ENCODE data around the gene OR51M1.
"Not testable (repeated sequence)": the region's sequence is repeated elsewhere in the genome, so short reads cannot be mapped to it uniquely, and the experiment has no call there.

The OR51M1 gene

DNA sequence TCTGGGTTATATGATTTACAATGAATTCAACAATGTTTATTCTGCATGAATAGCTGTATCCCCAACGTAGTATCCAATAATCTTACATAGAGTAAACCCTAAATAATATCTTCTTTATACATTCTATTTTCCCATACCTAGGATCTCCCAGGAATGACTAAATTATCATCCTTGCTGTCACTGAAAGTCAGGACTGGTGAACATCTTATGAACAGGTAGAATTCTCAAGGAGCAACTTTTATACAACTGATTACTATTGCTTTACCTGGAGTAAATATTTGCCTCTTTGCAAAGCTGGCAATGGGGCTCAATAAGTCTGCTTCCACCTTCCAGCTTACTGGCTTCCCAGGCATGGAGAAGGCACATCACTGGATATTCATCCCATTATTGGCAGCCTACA lies 32.4 kb upstream of the OR51M1 start, which contains the start of gene OR51B6 (continued):
- no peak for TF ChIP-seq ZFP41 (tag by site-specific recombination; IDR thresholded peaks at IDR 0.05; ENCODE audit: borderline replicate concordance)
- no peak for TF ChIP-seq ZNF138 (tag by site-specific recombination; IDR thresholded peaks at IDR 0.05; ENCODE audit: borderline replicate concordance)
- TF ChIP-seq, protein P1, sequence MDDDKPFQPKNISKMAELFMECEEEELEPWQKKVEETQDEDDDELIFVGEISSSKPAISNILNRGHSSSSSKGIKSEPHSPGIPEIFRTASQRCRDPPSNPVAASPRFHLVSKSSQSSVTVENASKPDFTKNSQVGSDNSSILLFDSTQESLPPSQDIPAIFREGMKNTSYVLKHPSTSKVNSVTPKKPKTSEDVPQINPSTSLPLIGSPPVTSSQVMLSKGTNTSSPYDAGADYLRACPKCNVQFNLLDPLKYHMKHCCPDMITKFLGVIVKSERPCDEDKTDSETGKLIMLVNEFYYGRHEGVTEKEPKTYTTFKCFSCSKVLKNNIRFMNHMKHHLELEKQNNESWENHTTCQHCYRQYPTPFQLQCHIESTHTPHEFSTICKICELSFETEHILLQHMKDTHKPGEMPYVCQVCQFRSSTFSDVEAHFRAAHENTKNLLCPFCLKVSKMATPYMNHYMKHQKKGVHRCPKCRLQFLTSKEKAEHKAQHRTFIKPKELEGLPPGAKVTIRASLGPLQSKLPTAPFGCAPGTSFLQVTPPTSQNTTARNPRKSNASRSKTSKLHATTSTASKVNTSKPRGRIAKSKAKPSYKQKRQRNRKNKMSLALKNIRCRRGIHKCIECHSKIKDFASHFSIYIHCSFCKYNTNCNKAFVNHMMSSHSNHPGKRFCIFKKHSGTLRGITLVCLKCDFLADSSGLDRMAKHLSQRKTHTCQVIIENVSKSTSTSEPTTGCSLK (tag by site-specific recombination; IDR thresholded peaks at IDR 0.05) = no peak
- TF ChIP-seq ZNF16 (tag by site-specific recombination; IDR thresholded peaks at IDR 0.05; ENCODE audit: low read depth) = no peak
- no peak for TF ChIP-seq ZNF157 (tag by site-specific recombination; IDR thresholded peaks at IDR 0.05)

- CTCF ChIA-PET; POLR2A ChIA-PET; H3K27ac ChIP-seq (ENCODE audit: extremely low read depth, low read depth, low read length); H3K36me3 ChIP-seq (ENCODE audit: control insufficient read depth in 2 of 2, insufficient read depth in 1 of 2, low read length in 2 of 2); H3K4me3 ChIP-seq (ENCODE audit: low read depth, low read length); H3K9me3 ChIP-seq (ENCODE audit: control insufficient read depth, insufficient read depth, low read depth, low read length); H3K4me1 ChIP-seq (ENCODE audit: control insufficient read depth, insufficient read depth, low read length): not testable (repeated sequence)
These were observed 27.6 kb upstream of the OR51M1 start for GRCh38 chr11:5356031-5356430.

GRCh38 chr11:5362017-5362625 lies 21.5 kb upstream of the OR51M1 start:
- POLR2A ChIA-PET = no interaction called here
- no peak overlapping the region for H3K4me3 ChIP-seq (ENCODE audit: low read depth, low read length)
- H3K4me1 ChIP-seq (ENCODE audit: control insufficient read depth, insufficient read depth, low read length) = no peaks in the 10 kb centered on the region
- H3K36me3 ChIP-seq (ENCODE audit: control insufficient read depth in 2 of 2, insufficient read depth in 1 of 2, low read length in 2 of 2) = no peaks in the 10 kb centered on the region
- H3K27ac ChIP-seq (ENCODE audit: extremely low read depth, low read depth, low read length) = no peak overlapping the region
- no peaks in the 10 kb centered on the region for H3K9me3 ChIP-seq (ENCODE audit: control insufficient read depth, insufficient read depth, low read depth, low read length)
- CTCF ChIA-PET = no interaction called here
- TF ChIP-seq SP7 (tag by site-specific recombination; IDR thresholded peaks at IDR 0.05) = no peak
- TF ChIP-seq ZNF169 (tag by site-specific recombination; IDR thresholded peaks at IDR 0.05) = no peak
- TF ChIP-seq ZNF488 (tag by site-specific recombination; IDR thresholded peaks at IDR 0.05) = no peak
- no peak for TF ChIP-seq MYNN (tag by site-specific recombination; IDR thresholded peaks at IDR 0.05; ENCODE audit: borderline replicate concordance)
- TF ChIP-seq PRDM10 (tag by site-specific recombination; IDR thresholded peaks at IDR 0.05) = no peak
- no peak for TF ChIP-seq ZNF274 (IDR thresholded peaks at IDR 0.05; ENCODE audit: low read length)
- no peak for TF ChIP-seq ZNF274 (tag by site-specific recombination; IDR thresholded peaks at IDR 0.05; ENCODE audit: borderline replicate concordance)
- no peak for TF ChIP-seq ZNF530 (tag by site-specific recombination; IDR thresholded peaks at IDR 0.05; ENCODE audit: low read depth)
- no peak for TF ChIP-seq ZSCAN23 (tag by site-specific recombination; IDR thresholded peaks at IDR 0.05)
- no peak for TF ChIP-seq ZBTB1 (tag by site-specific recombination; IDR thresholded peaks at IDR 0.05)
- TF ChIP-seq ZNF692 (tag by site-specific recombination; IDR thresholded peaks at IDR 0.05) = no peak
- TF ChIP-seq, protein P2, sequence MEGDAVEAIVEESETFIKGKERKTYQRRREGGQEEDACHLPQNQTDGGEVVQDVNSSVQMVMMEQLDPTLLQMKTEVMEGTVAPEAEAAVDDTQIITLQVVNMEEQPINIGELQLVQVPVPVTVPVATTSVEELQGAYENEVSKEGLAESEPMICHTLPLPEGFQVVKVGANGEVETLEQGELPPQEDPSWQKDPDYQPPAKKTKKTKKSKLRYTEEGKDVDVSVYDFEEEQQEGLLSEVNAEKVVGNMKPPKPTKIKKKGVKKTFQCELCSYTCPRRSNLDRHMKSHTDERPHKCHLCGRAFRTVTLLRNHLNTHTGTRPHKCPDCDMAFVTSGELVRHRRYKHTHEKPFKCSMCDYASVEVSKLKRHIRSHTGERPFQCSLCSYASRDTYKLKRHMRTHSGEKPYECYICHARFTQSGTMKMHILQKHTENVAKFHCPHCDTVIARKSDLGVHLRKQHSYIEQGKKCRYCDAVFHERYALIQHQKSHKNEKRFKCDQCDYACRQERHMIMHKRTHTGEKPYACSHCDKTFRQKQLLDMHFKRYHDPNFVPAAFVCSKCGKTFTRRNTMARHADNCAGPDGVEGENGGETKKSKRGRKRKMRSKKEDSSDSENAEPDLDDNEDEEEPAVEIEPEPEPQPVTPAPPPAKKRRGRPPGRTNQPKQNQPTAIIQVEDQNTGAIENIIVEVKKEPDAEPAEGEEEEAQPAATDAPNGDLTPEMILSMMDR (tag by site-specific recombination; IDR thresholded peaks at IDR 0.05) = no peak
- TF ChIP-seq ZNF701 (tag by site-specific recombination; IDR thresholded peaks at IDR 0.05) = no peak
- TF ChIP-seq ZNF623 (tag by site-specific recombination; IDR thresholded peaks at IDR 0.05) = no peak
- TF ChIP-seq ZFP3 (tag by site-specific recombination; IDR thresholded peaks at IDR 0.05; ENCODE audit: low read depth) = no peak
- no peak for TF ChIP-seq YY1 (tag by site-specific recombination; IDR thresholded peaks at IDR 0.05)
- TF ChIP-seq SALL2 (tag by site-specific recombination; IDR thresholded peaks at IDR 0.05; ENCODE audit: borderline replicate concordance) = no peak
